Endothelial cell (in vitro differentiated cells): ENCODE measurements around the gene FADS2. TPM values are rescaled to one million over a fixed set of nuclear protein-coding genes. Genes with fewer than 3 reads are reported as not detected.

Experiments
- DNase-seq: peaks from one replicate; pipeline ENCODE4 v3.0.0; 2021; ENCODE audit warnings: low spot score
- H3K27ac Mint-ChIP-seq: one replicate; pipeline ENCODE4 v1.8.0; 2021; ENCODE audit warnings: mixed read lengths, inconsistent platforms; ENCODE audit not compliant: unreplicated experiment
- H3K27me3 Mint-ChIP-seq: one replicate; pipeline ENCODE4 v1.8.0; 2021; ENCODE audit warnings: mild to moderate bottlenecking, moderate library complexity, mixed read lengths, inconsistent platforms; ENCODE audit not compliant: unreplicated experiment
- H3K36me3 Mint-ChIP-seq: one replicate; pipeline ENCODE4 v1.8.0; 2021; ENCODE audit warnings: mild to moderate bottlenecking, low read depth, mixed read lengths, inconsistent platforms; ENCODE audit not compliant: unreplicated experiment
- H3K4me1 Mint-ChIP-seq: one replicate; pipeline ENCODE4 v1.8.0; 2021; ENCODE audit warnings: mild to moderate bottlenecking, mixed read lengths, inconsistent platforms; ENCODE audit not compliant: unreplicated experiment
- H3K4me3 Mint-ChIP-seq: one replicate; pipeline ENCODE4 v1.8.0; 2021; ENCODE audit warnings: mild to moderate bottlenecking, mixed read lengths, inconsistent platforms; ENCODE audit not compliant: unreplicated experiment
- H3K9me3 Mint-ChIP-seq: one replicate; pipeline ENCODE4 v1.8.0; 2021; ENCODE audit warnings: mixed read lengths, inconsistent platforms; ENCODE audit not compliant: unreplicated experiment
- total RNA-seq: library from RNA; stranded (reverse); fragmentation: NEBNext Ultra II Directional; extraction: Animal tissue kit (Norgen Biotek cat#: 25700); gene quantifications from one replicate; pipeline ENCODE4 v1.2.1, GENCODE V29; 2021; ENCODE audit not compliant: unreplicated experiment
- TF ChIP-seq, protein P1 (sequence below): fragments of 200-600 bp; sonication (generic); IDR thresholded peaks from one replicate; pipeline ENCODE4 v1.5.0; 2021; ENCODE audit warnings: antibody characterized with exemption; ENCODE audit not compliant: unreplicated experiment

FADS2 gene
- total RNA-seq, 1 donor from 2014 or later: 682 TPM

GRCh38 chr11:61911701-61912529, 83.8 kb downstream of the FADS2 start:
- Mint-ChIP-seq H3K36me3 (no peaks in the 10 kb centered on the region), H3K27ac (peak overlapping the region; percentile 58), H3K27me3 (peaks cover 14% of the 10 kb centered on the region), H3K9me3 (no peaks in the 10 kb centered on the region), H3K4me1 (peaks cover 30% of the 10 kb centered on the region), H3K4me3 (peak overlapping the region; percentile 21)
- TF ChIP-seq, protein P1, sequence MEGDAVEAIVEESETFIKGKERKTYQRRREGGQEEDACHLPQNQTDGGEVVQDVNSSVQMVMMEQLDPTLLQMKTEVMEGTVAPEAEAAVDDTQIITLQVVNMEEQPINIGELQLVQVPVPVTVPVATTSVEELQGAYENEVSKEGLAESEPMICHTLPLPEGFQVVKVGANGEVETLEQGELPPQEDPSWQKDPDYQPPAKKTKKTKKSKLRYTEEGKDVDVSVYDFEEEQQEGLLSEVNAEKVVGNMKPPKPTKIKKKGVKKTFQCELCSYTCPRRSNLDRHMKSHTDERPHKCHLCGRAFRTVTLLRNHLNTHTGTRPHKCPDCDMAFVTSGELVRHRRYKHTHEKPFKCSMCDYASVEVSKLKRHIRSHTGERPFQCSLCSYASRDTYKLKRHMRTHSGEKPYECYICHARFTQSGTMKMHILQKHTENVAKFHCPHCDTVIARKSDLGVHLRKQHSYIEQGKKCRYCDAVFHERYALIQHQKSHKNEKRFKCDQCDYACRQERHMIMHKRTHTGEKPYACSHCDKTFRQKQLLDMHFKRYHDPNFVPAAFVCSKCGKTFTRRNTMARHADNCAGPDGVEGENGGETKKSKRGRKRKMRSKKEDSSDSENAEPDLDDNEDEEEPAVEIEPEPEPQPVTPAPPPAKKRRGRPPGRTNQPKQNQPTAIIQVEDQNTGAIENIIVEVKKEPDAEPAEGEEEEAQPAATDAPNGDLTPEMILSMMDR: no peak
- DNase-seq: peak; percentile 4

- TF ChIP-seq, protein P1: no peak
- Mint-ChIP-seq H3K36me3 (no peaks in the 10 kb centered on the region), H3K9me3 (no peaks in the 10 kb centered on the region), H3K4me1 (peaks cover 30% of the 10 kb centered on the region), H3K27ac (no peak overlapping the region), H3K27me3 (peaks cover 14% of the 10 kb centered on the region), H3K4me3 (no peak overlapping the region)
- no peak for DNase-seq
Observed at GRCh38 chr11:61912530-61912898, 84.4 kb downstream of the FADS2 start.

DNA sequence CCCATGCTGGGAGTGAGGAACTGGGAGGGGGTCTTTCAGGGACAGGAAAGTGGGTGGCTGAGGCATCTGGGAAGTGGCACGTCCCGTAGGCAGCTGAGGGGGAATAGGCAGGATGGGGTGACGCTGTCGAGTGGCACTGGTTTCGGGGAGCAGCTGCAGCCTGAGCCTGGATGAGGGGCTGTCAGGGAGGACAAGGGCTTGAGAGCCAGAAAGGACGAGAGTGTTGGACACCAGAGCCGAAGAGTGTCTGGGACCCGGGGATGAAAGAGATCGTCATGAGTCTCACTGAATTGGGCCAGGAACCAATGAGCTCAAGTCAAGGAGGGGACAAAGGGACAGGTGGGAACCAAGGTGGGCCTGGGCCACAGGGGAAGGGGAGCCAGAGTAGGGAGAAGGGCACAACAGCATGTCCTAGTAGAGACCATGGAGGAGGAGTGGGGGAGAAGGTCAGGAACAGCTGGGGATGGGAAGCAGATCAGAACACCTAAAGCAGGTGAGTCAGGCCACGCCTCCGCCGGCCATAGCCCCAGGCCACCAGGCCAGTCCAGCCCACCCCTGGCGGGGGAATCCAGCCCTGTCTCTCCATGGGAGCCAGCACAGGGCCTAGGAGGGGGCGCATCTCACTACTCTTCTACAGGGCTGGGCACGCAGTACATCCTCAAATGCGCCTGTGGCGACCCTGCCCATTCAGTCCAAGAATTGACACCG, 85.0 kb downstream of the FADS2 start:
- no peaks in the 10 kb centered on the region for H3K36me3 Mint-ChIP-seq
- peak; percentile 2 for DNase-seq
- no peaks in the 10 kb centered on the region for H3K9me3 Mint-ChIP-seq
- peaks cover 36% of the 10 kb centered on the region for H3K4me1 Mint-ChIP-seq
- TF ChIP-seq, protein P1: no peak
- peaks cover 15% of the 10 kb centered on the region for H3K27me3 Mint-ChIP-seq
- H3K27ac Mint-ChIP-seq: peak overlapping the region; percentile 3
- no peak overlapping the region for H3K4me3 Mint-ChIP-seq

DNA sequence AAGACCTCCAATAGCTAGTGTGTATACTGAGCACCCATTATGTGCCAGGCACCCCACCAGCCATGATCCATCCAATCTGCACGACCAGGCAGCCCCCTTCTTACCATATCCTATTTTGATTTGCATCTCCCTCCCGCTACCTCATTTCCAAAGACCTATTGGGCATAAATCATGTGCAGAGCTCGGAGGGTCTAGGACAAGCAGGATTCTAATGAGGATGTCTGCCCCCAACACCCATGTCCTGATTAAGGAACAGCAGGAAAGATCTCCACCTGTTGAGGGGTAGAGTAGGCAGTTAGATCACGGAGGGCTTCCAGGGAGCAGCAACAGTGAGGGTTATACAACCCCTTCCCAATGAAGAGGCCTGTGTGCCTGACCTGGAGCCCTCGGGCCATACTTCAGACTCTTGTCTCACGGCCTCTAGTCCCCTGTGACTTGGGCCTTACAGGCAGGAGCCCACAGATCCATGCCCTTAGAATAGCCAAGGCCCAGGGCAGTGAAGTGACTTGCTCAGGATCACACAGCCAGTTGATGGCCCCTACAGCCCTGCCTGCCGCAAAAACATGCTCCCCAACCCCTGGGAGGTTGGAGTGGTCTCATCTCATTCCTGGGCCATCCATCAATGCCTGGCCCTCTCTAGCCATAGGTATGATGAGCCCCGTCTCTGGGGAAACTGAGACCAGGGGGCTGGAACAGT, 85.7 kb downstream of the FADS2 start:
- no peaks in the 10 kb centered on the region for H3K9me3 Mint-ChIP-seq
- no peaks in the 10 kb centered on the region for H3K36me3 Mint-ChIP-seq
- H3K4me1 Mint-ChIP-seq: peaks cover 33% of the 10 kb centered on the region
- H3K4me3 Mint-ChIP-seq: no peak overlapping the region
- TF ChIP-seq, protein P1: no peak
- no peak for DNase-seq
- peaks cover 13% of the 10 kb centered on the region for H3K27me3 Mint-ChIP-seq
- H3K27ac Mint-ChIP-seq: no peak overlapping the region
